Prostate gland (tissue), 2 donors: ENCODE results near the gene MYH7B.

Source experiments
- CTCF ChIP-seq, 4 experiments: fragments of 200-600 bp in 2 of 4; fragments of 450-650 bp in 2 of 4; sonication (generic) in 2 of 4; IDR thresholded peaks; 1 replicate in 3 of 4; 2 replicates in 1 of 4; pipeline ENCODE4 v1.5.1; 2016 to 2019; ENCODE audit warnings: antibody characterized with exemption in 4 of 4, mild to moderate bottlenecking in 2 of 4, moderate library complexity in 2 of 4
- POLR2A ChIP-seq: fragments of 450-650 bp; IDR thresholded peaks from one replicate; pipeline ENCODE4 v1.6.1; 2016; ENCODE audit warnings: antibody characterized with exemption, mild to moderate bottlenecking
- POLR2AphosphoS5 ChIP-seq: sonication (generic); formaldehyde crosslinking; IDR thresholded peaks from one replicate; pipeline ENCODE4 v1.6.1; 2017; ENCODE audit warnings: antibody characterized with exemption

- TF ChIP-seq CTCF (IDR thresholded peaks at IDR 0.05) (no peak), POLR2A (no peak), POLR2AphosphoS5 (no peak)
Measured at GRCh38 chr20:34999021-34999451, 43.4 kb downstream of the MYH7B start.
